ENCODE data around the gene CCR3.

The CCR3 gene

DNA sequence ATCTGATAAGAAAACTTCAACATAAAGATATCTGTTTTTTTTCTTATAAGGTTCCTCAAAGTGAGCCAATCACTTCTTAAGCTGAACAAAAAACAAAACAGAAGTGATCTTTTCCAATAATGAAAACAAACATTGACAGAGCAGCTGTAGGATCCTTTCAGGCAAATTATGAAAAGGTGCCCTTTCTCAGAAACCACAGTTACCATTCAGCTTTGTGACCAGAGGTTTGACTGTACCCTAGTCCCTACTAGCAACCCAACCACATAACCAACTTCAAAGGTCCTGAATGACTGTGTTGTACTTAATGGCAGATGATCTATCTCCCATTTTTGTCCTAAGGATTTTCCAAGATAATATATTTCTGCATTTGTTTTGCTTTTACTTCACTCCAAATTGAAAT, 72.3 kb downstream of the CCR3 start:
- H3K9ac ChIP-seq (ENCODE audit: low read depth, low read length) = no peak overlapping the region

DNA sequence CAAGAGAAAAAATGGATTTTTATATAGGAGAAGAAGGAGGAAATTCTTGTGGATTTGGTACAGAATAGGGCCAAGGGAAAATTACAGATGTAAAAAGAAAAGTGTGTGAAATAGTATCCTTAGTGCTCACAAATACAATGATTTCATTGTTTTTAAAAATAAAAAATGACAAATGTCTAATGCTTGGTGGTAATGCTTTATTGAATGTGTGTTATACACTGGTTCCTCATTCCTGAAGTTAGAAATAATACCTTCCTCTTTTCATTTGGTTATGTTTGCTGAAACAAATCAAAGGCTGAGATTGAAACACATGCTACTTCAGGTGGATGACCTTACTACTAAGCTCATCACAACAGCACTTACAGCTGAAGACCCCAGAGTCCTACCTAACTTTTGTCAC, 73.9 kb downstream of the CCR3 start:
- Histone ChIP-seq H3K9me3 (ENCODE audit: control insufficient read depth, insufficient read depth, low read length) (peaks cover 3% of the 10 kb centered on the region; the same call in 1 of the 2 replicates), H3K4me1 (ENCODE audit: insufficient read depth, low read length) (peaks cover 2% of the 10 kb centered on the region; the same call in 1 of the 2 replicates), H3K36me3 (ENCODE audit: insufficient read depth, low read length) (no peaks in the 10 kb centered on the region), H3K9ac (ENCODE audit: low read depth, low read length) (no peak overlapping the region)

More for the DNA sequence above, 72.3 kb downstream of the CCR3 start:
- Histone ChIP-seq H3K36me3 (ENCODE audit: insufficient read depth, low read length) (no peaks in the 10 kb centered on the region), H3K9me3 (ENCODE audit: control insufficient read depth, insufficient read depth, low read length) (peaks cover 3% of the 10 kb centered on the region; the same call in 1 of the 2 replicates), H3K4me1 (ENCODE audit: insufficient read depth, low read length) (peaks cover 6% of the 10 kb centered on the region; the same call in 1 of the 2 replicates)

Measured in ES-I3 (cell line).